ENCODE results near the gene ITPR2. TPM values are rescaled to one million over a fixed set of nuclear protein-coding genes. Genes with fewer than 3 reads are reported as not detected.

Gene ITPR2
- total and polyA plus RNA-seq, 2 of the 13 experiments (the other 11 are each of a cell fraction or from before 2014, with no cell fraction given), result 31.9 to 81.9 TPM

DNA sequence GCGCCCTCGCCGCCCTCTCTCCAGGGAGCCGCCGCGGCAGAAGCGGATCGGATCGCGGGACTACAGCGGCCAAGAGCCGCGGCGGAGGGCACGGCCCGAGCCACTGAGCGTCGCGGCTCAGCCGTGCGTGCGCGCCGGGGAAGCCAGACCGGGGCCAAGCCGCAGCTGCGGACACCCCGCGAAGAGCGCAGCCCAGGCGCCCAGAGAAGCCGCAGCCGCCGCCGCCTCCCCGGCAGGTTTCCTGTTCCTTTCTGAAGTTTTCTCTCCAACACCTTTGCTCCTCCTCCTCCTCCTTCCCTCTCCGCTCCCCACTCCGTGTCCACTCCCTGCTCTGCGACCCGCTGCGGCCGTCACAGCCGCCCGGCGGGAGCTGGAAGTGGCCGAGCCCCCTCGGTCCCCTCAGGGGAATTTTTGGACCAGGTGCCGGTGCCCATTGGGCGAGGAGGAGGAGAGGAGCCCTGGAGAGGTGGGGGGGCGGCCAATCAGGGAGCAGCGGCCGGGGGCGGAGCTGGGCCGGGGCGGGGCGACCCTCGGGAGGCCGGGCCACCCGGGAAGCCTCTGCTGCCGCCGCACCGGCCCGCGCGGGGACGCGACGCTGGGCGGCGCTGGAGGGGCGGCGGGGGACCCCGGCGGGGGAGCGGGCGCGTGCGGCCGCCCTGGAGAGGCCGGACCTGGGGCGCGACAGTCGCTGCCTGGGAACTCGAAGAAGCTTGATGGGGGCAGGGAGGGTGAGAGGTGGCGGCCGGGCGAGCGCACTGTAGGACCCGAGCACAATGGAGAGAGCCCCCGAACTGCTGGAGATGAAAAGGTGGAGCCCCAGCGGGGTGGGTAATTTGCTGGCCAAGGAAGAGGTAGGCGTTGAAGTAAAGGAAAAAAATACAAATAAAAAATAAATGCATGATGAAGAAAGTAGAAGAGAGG lies at the start of gene ITPR2 (continued):
- TF ChIP-seq IRF1 (CRISPR knock-in tag; IDR thresholded peaks at IDR 0.05; ENCODE audit: low read depth) (no peak), ZNF234 (CRISPR knock-in tag; conservative IDR thresholded peaks at IDR 0.05) (no peak), ZNF143 (CRISPR knock-in tag; IDR thresholded peaks at IDR 0.05) (no peak), ZNF777 (CRISPR knock-in tag; IDR thresholded peaks at IDR 0.05) (peak; percentile 41), HOXD1 (CRISPR knock-in tag; IDR thresholded peaks at IDR 0.05) (peak; percentile 52; the same call in 1 of the 2 replicates), ZNF160 (CRISPR knock-in tag; IDR thresholded peaks at IDR 0.05) (peak; percentile 10; the same call in 1 of the 2 replicates), MAFG (CRISPR knock-in tag; IDR thresholded peaks at IDR 0.05) (no peak), ZFP82 (CRISPR knock-in tag; IDR thresholded peaks at IDR 0.05; ENCODE audit: borderline replicate concordance) (no peak; the same call in 1 of the 2 replicates), KLF12 (CRISPR knock-in tag; IDR thresholded peaks at IDR 0.05; ENCODE audit: borderline replicate concordance) (0 out of 2 replicates have a peak, but pooled peaks have one; percentile 5), NCOA5 (CRISPR knock-in tag; IDR thresholded peaks at IDR 0.05) (no peak), RXRB (CRISPR knock-in tag; IDR thresholded peaks at IDR 0.05; ENCODE audit: borderline replicate concordance) (peak; percentile 48; the same call in 1 of the 2 replicates), NFKB2 (CRISPR knock-in tag; IDR thresholded peaks at IDR 0.05; ENCODE audit: borderline replicate concordance) (peak; percentile 87; the same call in 1 of the 2 replicates), DZIP1 (CRISPR knock-in tag; IDR thresholded peaks at IDR 0.05) (no peak), ZNF3 (CRISPR knock-in tag; IDR thresholded peaks at IDR 0.05) (no peak), MIER2 (CRISPR knock-in tag; IDR thresholded peaks at IDR 0.05) (no peak), SSRP1 (CRISPR knock-in tag; IDR thresholded peaks at IDR 0.05) (peak; percentile 50; the same call in 1 of the 2 replicates), RXRA (CRISPR knock-in tag; IDR thresholded peaks at IDR 0.05) (no peak), ATM (IDR thresholded peaks at IDR 0.05; ENCODE audit: borderline replicate concordance) (no peak), ZNF629 (CRISPR knock-in tag; conservative IDR thresholded peaks at IDR 0.05) (no peak), ZNF460 (CRISPR knock-in tag; IDR thresholded peaks at IDR 0.05; ENCODE audit: borderline replicate concordance) (no peak), ZMAT3 (CRISPR knock-in tag; conservative IDR thresholded peaks at IDR 0.05) (no peak; the same call in 1 of the 2 replicates), ZNF224 (CRISPR knock-in tag; IDR thresholded peaks at IDR 0.05) (peak; percentile 65; the same call in 1 of the 2 replicates), XRCC5 (optimal IDR thresholded peaks at IDR 0.05; ENCODE audit: low read length) (no peak), ETV5 (CRISPR knock-in tag; IDR thresholded peaks at IDR 0.05; ENCODE audit: borderline replicate concordance) (no peak), ZNF17 (CRISPR knock-in tag; IDR thresholded peaks at IDR 0.05) (no peak)
- TF ChIP-seq, protein P1, sequence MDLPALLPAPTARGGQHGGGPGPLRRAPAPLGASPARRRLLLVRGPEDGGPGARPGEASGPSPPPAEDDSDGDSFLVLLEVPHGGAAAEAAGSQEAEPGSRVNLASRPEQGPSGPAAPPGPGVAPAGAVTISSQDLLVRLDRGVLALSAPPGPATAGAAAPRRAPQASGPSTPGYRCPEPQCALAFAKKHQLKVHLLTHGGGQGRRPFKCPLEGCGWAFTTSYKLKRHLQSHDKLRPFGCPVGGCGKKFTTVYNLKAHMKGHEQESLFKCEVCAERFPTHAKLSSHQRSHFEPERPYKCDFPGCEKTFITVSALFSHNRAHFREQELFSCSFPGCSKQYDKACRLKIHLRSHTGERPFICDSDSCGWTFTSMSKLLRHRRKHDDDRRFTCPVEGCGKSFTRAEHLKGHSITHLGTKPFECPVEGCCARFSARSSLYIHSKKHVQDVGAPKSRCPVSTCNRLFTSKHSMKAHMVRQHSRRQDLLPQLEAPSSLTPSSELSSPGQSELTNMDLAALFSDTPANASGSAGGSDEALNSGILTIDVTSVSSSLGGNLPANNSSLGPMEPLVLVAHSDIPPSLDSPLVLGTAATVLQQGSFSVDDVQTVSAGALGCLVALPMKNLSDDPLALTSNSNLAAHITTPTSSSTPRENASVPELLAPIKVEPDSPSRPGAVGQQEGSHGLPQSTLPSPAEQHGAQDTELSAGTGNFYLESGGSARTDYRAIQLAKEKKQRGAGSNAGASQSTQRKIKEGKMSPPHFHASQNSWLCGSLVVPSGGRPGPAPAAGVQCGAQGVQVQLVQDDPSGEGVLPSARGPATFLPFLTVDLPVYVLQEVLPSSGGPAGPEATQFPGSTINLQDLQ (CRISPR knock-in tag; IDR thresholded peaks at IDR 0.05), result peak; percentile 71; the same call in 1 of the 2 replicates
